Urinary bladder (tissue), 4 donors: Measurements from ENCODE around the gene MACROD2. TPM values are rescaled to one million over a fixed set of nuclear protein-coding genes. Genes with fewer than 3 reads are reported as not detected.

ENCODE experiments used
- DNase-seq: peaks from one replicate; pipeline ENCODE4 v3.0.0-alpha.2; 2015; ENCODE audit errors: extremely low spot score
- H3K27ac ChIP-seq: one replicate; pipeline ENCODE4 v1.5.1; 2013; ENCODE audit warnings: low read depth, mild to moderate bottlenecking, moderate library complexity
- H3K36me3 ChIP-seq: one replicate; pipeline ENCODE4 v1.6.1; 2013; ENCODE audit warnings: mild to moderate bottlenecking, moderate library complexity; ENCODE audit not compliant: insufficient read depth
- H3K4me1 ChIP-seq: one replicate; pipeline ENCODE4 v1.6.1; 2013; ENCODE audit warnings: mild to moderate bottlenecking, moderate library complexity; ENCODE audit not compliant: insufficient read depth
- H3K4me3 ChIP-seq: one replicate; pipeline ENCODE4 v1.5.1; 2013; ENCODE audit warnings: low read depth, low read length
- WGBS: extraction: QIAGEN DNeasy Blood & Tissue Kit; methylation state at CpG from one replicate; pipeline ENCODE4 v1.1.7; 2013; 5-methylcytosine and 5-hydroxymethylcytosine counted together
- polyA plus RNA-seq: library from polyadenylated mRNA; stranded (reverse); fragments of 200-250 nt; gene quantifications from one replicate; pipeline ENCODE4 v1.2.3, GENCODE V29; 2013
- total RNA-seq: library from RNA; depleted of rRNA; stranded (reverse); fragments of >200 nt; gene quantifications from one replicate; pipeline ENCODE4 v1.2.3, GENCODE V29; 2014
- donor health status: healthy with polysubstance abuse.
- donor health status: healthy.

The MACROD2 gene
- total and polyA plus RNA-seq, 2 donors = 3.0 to 28.2 TPM

- Histone ChIP-seq H3K4me3 (no peak overlapping the region), H3K36me3 (no peaks in the 10 kb centered on the region), H3K27ac (no peak overlapping the region), H3K4me1 (no peaks in the 10 kb centered on the region)
- DNase-seq = no peak
- 68% methylated on average over 1 of the region's 1 CpG for WGBS
These were observed 526.1 kb downstream of the MACROD2 start for GRCh38 chr20:14521436-14521835.

DNA sequence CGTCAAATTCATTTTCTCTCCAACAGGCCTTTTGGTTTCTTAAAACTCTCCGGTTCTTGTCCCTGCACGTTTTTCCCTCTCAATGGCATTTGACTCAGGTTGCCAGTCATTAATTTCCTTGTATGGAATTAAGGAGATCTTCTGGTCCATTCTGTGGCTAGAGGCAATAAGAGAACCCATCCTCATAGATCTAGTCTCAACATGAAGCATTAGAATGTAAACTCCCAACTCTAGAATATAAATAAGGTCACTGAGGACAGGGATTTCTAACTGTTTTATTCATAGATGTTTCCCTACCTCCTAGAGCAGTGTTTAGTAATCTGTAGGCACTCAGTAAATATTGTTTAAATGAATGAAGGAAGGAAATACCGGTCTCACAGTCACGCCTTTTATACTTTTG, 527.3 kb downstream of the MACROD2 start:
- Histone ChIP-seq H3K4me1 (no peaks in the 10 kb centered on the region), H3K27ac (no peak overlapping the region), H3K4me3 (no peak overlapping the region), H3K36me3 (no peaks in the 10 kb centered on the region)
- DNase-seq = no peak
- 86% methylated on average over 5 of the region's 5 CpGs for WGBS

DNA sequence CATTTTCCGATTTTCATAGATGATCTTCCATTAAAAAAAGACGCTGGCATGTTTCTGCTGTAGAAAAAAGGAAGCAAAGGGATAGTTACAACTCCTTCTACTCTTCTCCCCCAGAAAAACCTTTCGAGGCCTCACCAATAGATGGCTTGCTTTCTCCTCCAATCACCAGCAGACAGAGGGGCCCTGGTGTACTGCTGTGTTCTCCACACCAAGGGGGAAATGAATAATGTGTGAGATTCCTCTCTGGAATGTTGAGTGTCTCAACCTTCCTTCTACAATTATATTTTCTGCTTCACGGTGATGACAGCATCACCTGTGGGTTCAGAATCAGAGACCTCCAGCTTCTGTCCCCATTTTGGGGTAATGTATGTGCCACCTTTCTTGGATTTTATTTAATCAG, 527.8 kb downstream of the MACROD2 start:
- 77% methylated on average over 4 of the region's 4 CpGs for WGBS
- no peaks in the 10 kb centered on the region for H3K36me3 ChIP-seq
- no peaks in the 10 kb centered on the region for H3K4me1 ChIP-seq
- no peak overlapping the region for H3K27ac ChIP-seq
- H3K4me3 ChIP-seq = no peak overlapping the region
- no peak for DNase-seq

DNA sequence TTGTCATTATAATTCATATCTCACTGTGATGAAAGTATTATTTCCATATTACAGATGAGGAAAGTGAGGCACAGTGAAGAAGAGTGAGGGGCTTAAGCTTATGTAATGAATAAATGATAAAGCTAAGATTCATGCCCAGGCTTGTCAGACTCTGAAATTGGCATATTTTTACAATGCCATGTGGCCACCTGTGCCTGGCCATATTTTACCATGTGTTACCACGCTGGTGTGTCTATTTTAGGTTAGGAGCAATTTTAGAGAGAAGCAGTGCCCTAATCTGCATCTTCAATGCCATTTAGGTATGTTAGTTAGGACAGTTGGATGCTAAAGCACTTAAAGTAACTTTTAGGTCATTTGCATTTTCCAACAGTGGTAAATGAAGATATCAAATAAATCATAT, 530.1 kb downstream of the MACROD2 start:
- Histone ChIP-seq H3K4me1 (no peaks in the 10 kb centered on the region), H3K4me3 (no peak overlapping the region), H3K27ac (no peak overlapping the region), H3K36me3 (no peaks in the 10 kb centered on the region)
- 95% methylated on average over 1 of the region's 1 CpG for WGBS
- DNase-seq = no peak

DNA sequence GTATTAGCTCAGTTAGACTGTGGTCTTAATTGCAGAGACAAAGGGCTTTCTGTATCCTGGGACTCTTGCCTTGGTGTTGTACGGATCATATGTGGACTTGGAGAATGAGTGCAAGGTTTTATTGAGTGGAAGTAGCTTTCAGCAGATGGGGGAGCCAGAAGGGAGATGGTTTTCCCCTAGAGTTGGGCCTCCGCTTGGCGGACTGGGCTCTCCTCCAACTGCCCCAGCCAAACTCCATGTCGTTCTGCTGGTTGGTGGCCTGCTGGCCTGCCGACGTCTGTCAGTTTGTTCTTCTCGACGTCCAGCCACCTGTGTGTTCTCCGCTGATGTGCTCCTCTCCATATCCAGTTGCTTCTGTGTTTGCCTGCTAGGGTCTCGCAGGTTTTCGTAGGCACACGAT, 531.6 kb downstream of the MACROD2 start:
- WGBS = 93% methylated on average over 12 of the region's 12 CpGs
- no peak overlapping the region for H3K27ac ChIP-seq
- H3K4me1 ChIP-seq = no peaks in the 10 kb centered on the region
- no peaks in the 10 kb centered on the region for H3K36me3 ChIP-seq
- H3K4me3 ChIP-seq = no peak overlapping the region
- DNase-seq = no peak

DNA sequence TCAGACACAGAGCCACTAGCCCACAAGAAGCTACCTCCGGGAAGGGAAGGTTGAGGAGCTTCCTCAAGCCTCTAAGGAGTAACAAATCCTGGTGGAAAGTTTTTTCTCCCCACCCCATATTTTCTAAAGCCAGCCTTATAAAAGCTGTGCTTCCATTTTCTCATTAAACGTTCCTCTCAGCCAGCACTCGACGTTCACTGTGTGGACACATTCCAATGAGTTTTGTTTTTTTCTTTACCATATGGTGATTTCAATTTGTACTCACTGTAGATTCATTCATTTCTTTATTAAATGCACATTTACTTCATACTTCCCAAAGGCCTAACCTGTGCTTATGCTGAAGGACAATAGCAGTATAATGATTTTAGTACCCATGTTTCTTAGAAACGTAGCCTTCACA, 536.5 kb downstream of the MACROD2 start:
- H3K4me1 ChIP-seq = no peaks in the 10 kb centered on the region
- no peak overlapping the region for H3K4me3 ChIP-seq
- no peak for DNase-seq
- WGBS = 67% methylated on average over 5 of the region's 5 CpGs
- no peaks in the 10 kb centered on the region for H3K36me3 ChIP-seq
- H3K27ac ChIP-seq = no peak overlapping the region

GRCh38 chr20:14536738-14537137, 541.4 kb downstream of the MACROD2 start:
- 76% methylated on average over 1 of the region's 1 CpG for WGBS
- H3K4me3 ChIP-seq = no peak overlapping the region
- H3K27ac ChIP-seq = no peak overlapping the region
- no peaks in the 10 kb centered on the region for H3K4me1 ChIP-seq
- DNase-seq = no peak
- peaks cover 2% of the 10 kb centered on the region for H3K36me3 ChIP-seq

DNA sequence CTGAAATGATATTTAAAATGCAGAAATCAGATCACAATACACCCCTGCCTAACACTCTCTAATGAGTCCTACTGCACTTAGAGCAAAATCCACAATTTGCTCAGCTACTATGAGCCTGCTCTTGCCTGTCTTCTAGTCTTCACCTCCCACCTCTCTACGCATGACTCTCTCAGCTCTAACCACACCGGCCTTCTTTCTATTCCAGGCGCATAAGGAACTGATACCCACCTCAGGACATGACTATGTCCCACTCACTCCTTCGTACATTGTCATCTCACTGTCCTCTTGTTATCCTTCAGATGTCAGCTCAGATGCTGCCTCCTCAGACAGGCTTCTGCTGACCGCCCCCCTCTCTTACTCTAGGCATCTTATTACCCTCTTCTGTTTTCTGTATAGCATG, 543.1 kb downstream of the MACROD2 start:
- DNase-seq = no peak
- 96% methylated on average over 5 of the region's 5 CpGs for WGBS
- no peak overlapping the region for H3K27ac ChIP-seq
- peaks cover 2% of the 10 kb centered on the region for H3K36me3 ChIP-seq
- no peaks in the 10 kb centered on the region for H3K4me1 ChIP-seq
- no peak overlapping the region for H3K4me3 ChIP-seq

- H3K36me3 ChIP-seq = peaks cover 2% of the 10 kb centered on the region
- no peak for DNase-seq
- H3K4me3 ChIP-seq = no peak overlapping the region
- H3K27ac ChIP-seq = no peak overlapping the region
- H3K4me1 ChIP-seq = no peaks in the 10 kb centered on the region
These were observed 547.7 kb downstream of the MACROD2 start for GRCh38 chr20:14543040-14543439.

DNA sequence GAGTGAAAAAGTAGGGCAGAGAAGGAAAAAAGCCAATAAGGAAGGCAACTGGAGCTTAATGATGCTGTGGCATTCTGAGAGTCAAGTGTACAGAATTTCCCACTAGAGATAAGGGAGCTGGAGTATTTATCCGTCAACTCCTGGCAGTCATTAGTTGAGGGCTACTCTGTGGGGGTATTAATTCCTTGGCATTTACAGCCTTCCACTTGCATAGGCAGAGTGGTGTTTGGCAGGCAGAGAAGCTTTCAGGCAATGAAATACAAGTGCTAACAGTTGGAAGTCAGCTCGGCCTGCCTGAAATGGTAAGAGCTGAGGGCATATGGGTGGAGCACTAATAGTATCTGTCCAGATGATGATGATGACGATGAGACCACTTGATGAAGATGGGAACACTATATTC, 549.4 kb downstream of the MACROD2 start:
- H3K27ac ChIP-seq = no peak overlapping the region
- no peaks in the 10 kb centered on the region for H3K4me1 ChIP-seq
- DNase-seq = no peak
- H3K4me3 ChIP-seq = no peak overlapping the region
- 33% methylated on average over 3 of the region's 3 CpGs for WGBS
- peaks cover 2% of the 10 kb centered on the region for H3K36me3 ChIP-seq

DNA sequence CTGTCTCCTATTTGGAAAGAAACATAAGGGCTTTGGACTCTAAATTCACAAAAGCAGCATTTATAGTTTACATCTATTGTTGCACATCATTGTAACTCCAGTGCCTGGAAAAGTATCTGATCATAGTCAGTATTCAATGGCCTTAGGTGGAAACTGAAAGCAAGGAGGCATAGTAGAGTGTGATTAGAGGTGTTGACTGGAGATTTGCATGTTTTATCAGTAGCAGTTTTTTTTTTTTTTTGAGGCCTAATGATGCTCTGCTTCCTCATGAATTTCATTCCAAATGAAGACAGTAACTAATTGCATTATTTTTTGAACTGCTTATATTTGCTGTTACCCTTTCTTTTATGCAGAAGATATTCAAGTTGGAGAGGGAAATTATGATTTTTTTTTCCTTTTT, 555.3 kb downstream of the MACROD2 start:
- H3K27ac ChIP-seq = no peak overlapping the region
- no peak for DNase-seq
- H3K36me3 ChIP-seq = no peaks in the 10 kb centered on the region
- no peak overlapping the region for H3K4me3 ChIP-seq
- H3K4me1 ChIP-seq = no peaks in the 10 kb centered on the region

GRCh38 chr20:14553774-14554534, 558.6 kb downstream of the MACROD2 start:
- no peak for DNase-seq
- H3K27ac ChIP-seq = no peak overlapping the region
- 84% methylated on average over 6 of the region's 6 CpGs for WGBS
- H3K36me3 ChIP-seq = no peaks in the 10 kb centered on the region
- H3K4me3 ChIP-seq = no peak overlapping the region
- H3K4me1 ChIP-seq = no peaks in the 10 kb centered on the region

DNA sequence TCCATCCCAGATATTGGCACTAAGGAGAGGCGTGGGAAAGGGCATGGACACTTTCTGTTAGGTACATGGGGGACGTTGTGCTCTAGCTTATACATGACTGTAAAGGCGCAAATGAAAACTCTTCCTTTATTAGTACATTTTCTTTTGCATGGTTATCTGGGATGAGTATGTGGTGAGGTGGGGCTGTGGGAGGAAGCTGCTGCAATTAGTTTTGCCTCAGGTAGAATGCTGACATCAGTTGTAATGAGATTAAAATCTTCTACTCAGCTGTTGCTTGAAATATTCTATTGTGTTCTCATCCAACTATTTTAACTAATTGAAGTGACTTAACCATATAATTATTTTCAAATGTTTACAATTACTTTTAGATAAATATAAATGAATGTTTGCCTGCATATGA, 560.4 kb downstream of the MACROD2 start:
- Histone ChIP-seq H3K4me1 (no peaks in the 10 kb centered on the region), H3K36me3 (no peaks in the 10 kb centered on the region), H3K27ac (no peak overlapping the region), H3K4me3 (no peak overlapping the region)
- WGBS = 98% methylated on average over 3 of the region's 3 CpGs
- no peak for DNase-seq

GRCh38 chr20:14556206-14556605, 560.9 kb downstream of the MACROD2 start:
- Histone ChIP-seq H3K4me1 (no peaks in the 10 kb centered on the region), H3K4me3 (no peak overlapping the region), H3K36me3 (no peaks in the 10 kb centered on the region), H3K27ac (no peak overlapping the region)
- WGBS = 85% methylated on average over 2 of the region's 2 CpGs
- no peak for DNase-seq

DNA sequence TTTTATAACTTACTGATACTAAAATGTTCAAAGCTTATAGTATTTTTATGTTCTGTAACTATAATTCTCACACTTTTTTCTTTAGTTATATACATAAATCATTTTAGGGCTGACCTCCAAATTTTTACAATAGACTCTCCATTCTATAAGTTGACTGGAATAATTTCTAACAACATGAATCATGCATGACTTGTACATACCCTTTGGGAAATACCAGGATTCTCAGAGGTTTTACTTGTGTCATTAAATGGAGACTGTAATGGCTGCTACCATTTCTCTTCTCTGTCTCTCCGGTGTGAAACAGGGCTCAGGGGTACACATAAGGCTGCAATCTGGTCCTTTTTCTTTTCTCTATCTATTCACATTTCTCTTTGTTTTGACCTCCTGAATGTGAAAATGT, 564.3 kb downstream of the MACROD2 start:
- Histone ChIP-seq H3K27ac (no peak overlapping the region), H3K36me3 (no peaks in the 10 kb centered on the region), H3K4me1 (no peaks in the 10 kb centered on the region), H3K4me3 (no peak overlapping the region)
- 72% methylated on average over 1 of the region's 1 CpG for WGBS
- no peak for DNase-seq
